ENCODE results near the gene CTNS. TPM values are rescaled to one million over a fixed set of nuclear protein-coding genes. Genes with fewer than 3 reads are reported as not detected.

Gene CTNS
- total RNA-seq, 1 donor from 2014 or later: 5.9 TPM

DNA sequence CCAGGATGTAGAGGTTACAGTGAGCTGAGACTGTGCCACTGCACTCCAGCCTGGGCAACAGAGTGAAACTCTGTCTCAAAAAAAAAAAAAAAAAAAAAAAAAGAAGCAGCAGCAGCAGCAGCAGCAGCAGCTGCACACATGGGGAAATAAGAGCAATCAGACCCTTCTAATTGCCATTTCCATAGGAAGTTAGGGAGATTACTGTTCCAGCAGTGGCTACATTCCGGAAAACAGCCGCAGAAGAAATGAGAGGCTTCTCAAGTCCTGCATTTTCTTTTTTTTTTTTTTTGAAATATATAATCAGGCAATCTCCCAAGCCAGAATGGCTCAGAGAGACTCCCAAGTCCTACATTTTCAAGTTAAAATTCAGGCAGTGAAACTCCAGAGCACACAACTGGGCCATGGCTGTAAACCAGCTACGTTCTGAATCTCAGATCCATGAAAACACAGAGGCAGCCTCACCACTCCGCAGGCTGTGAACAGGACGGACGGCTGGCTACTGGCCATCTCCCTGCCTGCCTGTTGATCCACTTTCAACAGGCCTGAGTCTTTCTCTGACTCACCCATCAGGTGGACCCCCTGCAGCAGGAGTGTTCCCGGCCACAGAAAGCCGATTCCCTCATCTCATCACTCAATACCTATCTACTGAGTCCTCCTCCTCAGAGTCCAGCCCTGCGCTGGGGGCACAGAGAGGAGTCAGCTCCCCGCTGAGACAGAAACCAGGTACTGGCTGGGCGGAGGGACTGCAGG, 42.3 kb upstream of the CTNS start:
- DNase-seq (ENCODE audit: low read depth): no peak
- TF ChIP-seq, protein P1, sequence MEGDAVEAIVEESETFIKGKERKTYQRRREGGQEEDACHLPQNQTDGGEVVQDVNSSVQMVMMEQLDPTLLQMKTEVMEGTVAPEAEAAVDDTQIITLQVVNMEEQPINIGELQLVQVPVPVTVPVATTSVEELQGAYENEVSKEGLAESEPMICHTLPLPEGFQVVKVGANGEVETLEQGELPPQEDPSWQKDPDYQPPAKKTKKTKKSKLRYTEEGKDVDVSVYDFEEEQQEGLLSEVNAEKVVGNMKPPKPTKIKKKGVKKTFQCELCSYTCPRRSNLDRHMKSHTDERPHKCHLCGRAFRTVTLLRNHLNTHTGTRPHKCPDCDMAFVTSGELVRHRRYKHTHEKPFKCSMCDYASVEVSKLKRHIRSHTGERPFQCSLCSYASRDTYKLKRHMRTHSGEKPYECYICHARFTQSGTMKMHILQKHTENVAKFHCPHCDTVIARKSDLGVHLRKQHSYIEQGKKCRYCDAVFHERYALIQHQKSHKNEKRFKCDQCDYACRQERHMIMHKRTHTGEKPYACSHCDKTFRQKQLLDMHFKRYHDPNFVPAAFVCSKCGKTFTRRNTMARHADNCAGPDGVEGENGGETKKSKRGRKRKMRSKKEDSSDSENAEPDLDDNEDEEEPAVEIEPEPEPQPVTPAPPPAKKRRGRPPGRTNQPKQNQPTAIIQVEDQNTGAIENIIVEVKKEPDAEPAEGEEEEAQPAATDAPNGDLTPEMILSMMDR (conservative IDR thresholded peaks at IDR 0.05; ENCODE audit: low read depth, low read length): no peak
- no peak overlapping the region for H3K4me3 ChIP-seq (ENCODE audit: low read depth, low read length)

DNA sequence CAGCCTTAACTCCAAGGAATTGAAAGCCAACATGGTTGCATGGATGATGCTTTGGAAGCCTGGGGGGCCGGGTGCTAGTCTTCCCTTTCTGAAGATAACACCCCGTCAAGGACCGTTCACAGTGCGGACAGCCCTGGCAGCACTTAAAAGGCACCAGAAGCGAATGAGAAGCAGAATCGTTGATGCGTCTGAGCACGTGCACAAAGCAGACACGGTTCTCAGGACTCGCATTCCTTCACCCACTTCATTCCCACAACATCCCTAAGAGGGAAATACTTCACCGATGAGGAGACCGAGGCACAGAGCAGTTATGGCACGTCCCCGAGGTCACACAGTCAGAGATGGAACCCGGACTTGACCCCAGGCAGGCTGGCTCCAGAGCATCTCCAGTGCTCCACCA, 41.6 kb upstream of the CTNS start:
- no peak overlapping the region for H3K4me3 ChIP-seq (ENCODE audit: low read depth, low read length)
- no peak for DNase-seq (ENCODE audit: low read depth)
- TF ChIP-seq, protein P1 (conservative IDR thresholded peaks at IDR 0.05; ENCODE audit: low read depth, low read length): no peak

DNA sequence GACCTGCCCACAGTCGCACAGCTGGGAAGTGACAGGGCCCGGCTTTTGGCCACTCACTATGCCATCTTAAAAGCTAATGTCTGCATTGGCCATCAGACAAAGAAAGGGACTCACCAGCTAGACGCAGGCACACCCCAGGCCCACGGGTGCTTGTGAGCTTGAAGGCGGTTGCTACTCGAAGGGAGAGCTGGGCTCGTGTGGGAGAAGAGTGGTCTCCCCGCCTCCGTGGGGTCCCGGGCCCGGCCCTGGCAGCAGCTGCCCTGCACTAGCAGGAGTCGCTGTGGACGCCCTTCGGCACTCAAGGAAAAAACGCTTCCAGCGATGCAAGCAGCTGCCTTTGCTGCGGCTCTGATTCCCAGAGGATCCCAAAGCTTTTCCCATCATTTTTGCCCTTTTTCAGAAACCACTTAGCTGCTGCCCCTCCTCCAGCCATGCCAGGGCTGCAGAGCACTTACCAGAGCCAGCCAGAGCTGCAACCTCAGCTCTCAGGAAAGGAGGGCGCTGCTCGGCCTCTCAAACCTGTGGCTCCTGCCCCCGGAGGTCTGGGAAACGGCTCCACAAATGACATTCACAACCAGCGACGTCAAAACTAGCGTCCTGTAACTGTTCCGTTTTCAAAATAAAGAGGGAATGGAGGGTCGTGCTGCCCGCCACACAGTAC, 39.6 kb upstream of the CTNS start:
- H3K4me3 ChIP-seq (ENCODE audit: low read depth, low read length): no peak overlapping the region
- TF ChIP-seq, protein P1 (conservative IDR thresholded peaks at IDR 0.05; ENCODE audit: low read depth, low read length): no peak
- no peak for DNase-seq (ENCODE audit: low read depth)

DNA sequence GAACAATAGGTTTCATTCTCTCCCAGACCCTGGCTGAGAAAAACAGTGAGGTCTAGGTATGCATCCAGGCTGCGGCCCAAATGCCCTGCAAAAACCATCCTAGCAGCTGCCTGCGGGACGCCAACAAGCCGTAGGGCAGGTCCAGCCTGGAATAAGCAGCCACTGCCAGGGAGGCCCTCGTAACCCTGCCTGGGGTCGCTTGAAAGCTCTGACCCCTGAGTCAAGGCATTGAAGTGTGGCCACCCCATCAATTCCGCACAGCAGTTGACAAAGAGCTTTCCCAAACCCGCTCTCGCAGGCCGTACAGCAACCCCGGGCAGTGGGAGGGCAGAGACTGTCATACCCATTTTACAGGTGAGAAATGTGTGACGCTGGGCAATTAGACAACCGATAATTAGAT, 38.5 kb upstream of the CTNS start:
- DNase-seq (ENCODE audit: low read depth): no peak

DNA sequence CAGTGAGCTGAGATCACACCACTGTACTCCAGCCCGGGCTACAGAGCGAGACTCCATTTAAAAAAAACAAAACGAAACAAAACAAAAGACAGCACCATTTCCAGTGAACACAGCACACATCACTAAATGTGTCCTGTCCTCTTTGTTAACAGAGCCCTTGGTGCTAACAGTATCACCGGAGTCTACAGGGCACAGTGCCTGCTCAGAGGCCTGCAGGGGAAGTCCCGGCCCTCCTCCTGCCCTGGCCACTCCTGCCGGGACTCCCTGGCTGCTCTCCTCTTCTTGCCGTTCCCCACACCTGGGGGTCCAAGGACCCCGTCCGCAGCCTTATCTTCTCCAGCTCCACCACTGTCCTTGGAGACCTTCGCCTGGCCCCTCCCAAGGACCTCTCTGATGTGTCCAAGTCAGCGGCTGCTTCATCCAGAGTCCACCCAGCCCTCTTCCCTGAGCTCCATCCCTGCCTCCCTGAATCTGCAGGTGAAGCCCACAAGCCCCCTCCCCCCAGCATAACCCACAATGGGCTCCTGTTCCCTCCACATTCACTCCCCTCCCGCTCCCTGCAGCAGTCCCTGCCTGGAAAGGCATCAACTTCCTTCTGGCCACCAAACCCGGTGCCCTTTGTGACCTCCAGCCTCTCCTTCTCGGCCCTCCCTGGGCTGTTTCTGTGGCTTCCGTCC, 35.9 kb upstream of the CTNS start:
- TF ChIP-seq, protein P1 (conservative IDR thresholded peaks at IDR 0.05; ENCODE audit: low read depth, low read length): no peak
- no peak for DNase-seq (ENCODE audit: low read depth)
- H3K4me3 ChIP-seq (ENCODE audit: low read depth, low read length): no peak overlapping the region

More for the DNA sequence above, 38.5 kb upstream of the CTNS start:
- H3K4me3 ChIP-seq (ENCODE audit: low read depth, low read length): no peak overlapping the region
- TF ChIP-seq, protein P1 (conservative IDR thresholded peaks at IDR 0.05; ENCODE audit: low read depth, low read length): no peak

DNA sequence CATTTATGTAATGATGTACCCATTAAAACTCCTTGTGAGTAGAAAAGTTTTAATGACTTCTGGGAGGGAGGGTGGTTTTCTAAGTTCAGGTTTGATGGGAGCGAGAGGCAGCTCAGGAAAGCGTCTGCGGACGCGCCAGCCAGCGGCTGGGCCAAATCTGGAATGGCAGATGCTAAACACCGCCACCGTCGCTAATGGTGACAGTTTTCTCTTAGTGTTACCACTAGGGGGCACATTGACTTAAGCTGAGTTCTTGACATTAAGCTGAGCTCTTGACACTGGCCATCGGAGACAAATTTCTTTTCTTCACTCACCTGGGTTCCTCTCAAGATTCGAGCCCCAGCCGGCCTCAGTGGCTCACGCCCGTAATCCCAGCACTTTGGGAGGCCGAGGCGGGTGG, 34.1 kb upstream of the CTNS start:
- TF ChIP-seq, protein P1 (conservative IDR thresholded peaks at IDR 0.05; ENCODE audit: low read depth, low read length): peak; percentile 48

More for the DNA sequence above, 34.1 kb upstream of the CTNS start:
- DNase-seq (ENCODE audit: low read depth): no peak
- no peak overlapping the region for H3K4me3 ChIP-seq (ENCODE audit: low read depth, low read length)
